ENCODE results near the gene MAD2L2.
A peak's percentile ranks its signal among the peaks of the same experiment; 100 is the strongest.
"Not testable (repeated sequence)": the region's sequence is repeated elsewhere in the genome, so short reads cannot be mapped to it uniquely, and the experiment has no call there.

Gene MAD2L2

GRCh38 chr1:11642418-11643017, 38.4 kb downstream of the MAD2L2 start:
- peak; percentile 89 for TF ChIP-seq CTCF (IDR thresholded peaks at IDR 0.05; ENCODE audit: low read depth, low read length, poor library complexity, severe bottlenecking)
- H3K4me2 ChIP-seq (ENCODE audit: low read length); H3F3A ChIP-seq (ENCODE audit: control insufficient read depth, insufficient read depth); H3K27ac ChIP-seq (ENCODE audit: low read depth, low read length); H3K79me2 ChIP-seq (ENCODE audit: control insufficient read depth, low read length); H4K20me1 ChIP-seq (ENCODE audit: control insufficient read depth, insufficient read depth, low read depth, low read length); H3K9me2 ChIP-seq (replicated peaks; ENCODE audit: control insufficient read depth, low read length); H3K36me3 ChIP-seq (ENCODE audit: control insufficient read depth, low read length); H3K27me3 ChIP-seq (ENCODE audit: control insufficient read depth, low read length); H3K4me3 ChIP-seq (ENCODE audit: low read length); H3K4me1 ChIP-seq (ENCODE audit: control insufficient read depth, low read length); H3K9me3 ChIP-seq (ENCODE audit: control insufficient read depth, insufficient read depth, low read length): not testable (repeated sequence)

- no peak overlapping the region for H3K27ac ChIP-seq (ENCODE audit: low read depth, low read length)
- peaks cover 4% of the 10 kb centered on the region; the same call in 1 of the 2 replicates for H3K27me3 ChIP-seq (ENCODE audit: control insufficient read depth, low read length)
- peaks cover 5% of the 10 kb centered on the region for H3K4me1 ChIP-seq (ENCODE audit: control insufficient read depth, low read length)
- no peaks in the 10 kb centered on the region for H3K9me2 ChIP-seq (replicated peaks; ENCODE audit: control insufficient read depth, low read length)
- H3K36me3 ChIP-seq (ENCODE audit: control insufficient read depth, low read length): no peaks in the 10 kb centered on the region
- no peaks in the 10 kb centered on the region for H3K9me3 ChIP-seq (ENCODE audit: control insufficient read depth, insufficient read depth, low read length)
- H3K79me2 ChIP-seq (ENCODE audit: control insufficient read depth, low read length): no peaks in the 10 kb centered on the region
- TF ChIP-seq EZH2phosphoT487 (IDR thresholded peaks at IDR 0.05; ENCODE audit: borderline replicate concordance, low read length): no peak
- TF ChIP-seq CTCF (IDR thresholded peaks at IDR 0.05; ENCODE audit: low read depth, low read length, poor library complexity, severe bottlenecking): no peak
- no peaks in the 10 kb centered on the region for H3F3A ChIP-seq (ENCODE audit: control insufficient read depth, insufficient read depth)
- no peaks in the 10 kb centered on the region for H4K20me1 ChIP-seq (ENCODE audit: control insufficient read depth, insufficient read depth, low read depth, low read length)
- H3K4me3 ChIP-seq (ENCODE audit: low read length): no peak overlapping the region
- H3K4me2 ChIP-seq (ENCODE audit: low read length): no peak overlapping the region
These were observed 39.1 kb downstream of the MAD2L2 start for GRCh38 chr1:11641776-11642305.

- no peak overlapping the region for H3K27ac ChIP-seq (ENCODE audit: low read depth, low read length)
- TF ChIP-seq EZH2phosphoT487 (IDR thresholded peaks at IDR 0.05; ENCODE audit: borderline replicate concordance, low read length): no peak
- no peak for TF ChIP-seq CTCF (IDR thresholded peaks at IDR 0.05; ENCODE audit: low read depth, low read length, poor library complexity, severe bottlenecking)
- no peak overlapping the region for H3K4me3 ChIP-seq (ENCODE audit: low read length)
- H3K4me1 ChIP-seq (ENCODE audit: control insufficient read depth, low read length): peaks cover 5% of the 10 kb centered on the region
- no peaks in the 10 kb centered on the region for H4K20me1 ChIP-seq (ENCODE audit: control insufficient read depth, insufficient read depth, low read depth, low read length)
- H3K4me2 ChIP-seq (ENCODE audit: low read length): peak overlapping the region; percentile 21; the same call in 1 of the 2 replicates
- no peaks in the 10 kb centered on the region for H3K79me2 ChIP-seq (ENCODE audit: control insufficient read depth, low read length)
- H3F3A ChIP-seq (ENCODE audit: control insufficient read depth, insufficient read depth): no peaks in the 10 kb centered on the region
- H3K27me3 ChIP-seq (ENCODE audit: control insufficient read depth, low read length): peaks cover 4% of the 10 kb centered on the region; the same call in 1 of the 2 replicates
- H3K36me3 ChIP-seq (ENCODE audit: control insufficient read depth, low read length): no peaks in the 10 kb centered on the region
- no peaks in the 10 kb centered on the region for H3K9me2 ChIP-seq (replicated peaks; ENCODE audit: control insufficient read depth, low read length)
- H3K9me3 ChIP-seq (ENCODE audit: control insufficient read depth, insufficient read depth, low read length): no peaks in the 10 kb centered on the region
These were observed 40.0 kb downstream of the MAD2L2 start for GRCh38 chr1:11640944-11641343.

Measured in DOHH2 (cell line).